ENCODE results near the gene GPR68. TPM values are rescaled to one million over a fixed set of nuclear protein-coding genes. Genes with fewer than 3 reads are reported as not detected.
A peak's percentile ranks its signal among the peaks of the same experiment; 100 is the strongest.

Gene GPR68
- total RNA-seq, 2 experiments from 2014 or later: 0.13 to 0.84 TPM

DNA sequence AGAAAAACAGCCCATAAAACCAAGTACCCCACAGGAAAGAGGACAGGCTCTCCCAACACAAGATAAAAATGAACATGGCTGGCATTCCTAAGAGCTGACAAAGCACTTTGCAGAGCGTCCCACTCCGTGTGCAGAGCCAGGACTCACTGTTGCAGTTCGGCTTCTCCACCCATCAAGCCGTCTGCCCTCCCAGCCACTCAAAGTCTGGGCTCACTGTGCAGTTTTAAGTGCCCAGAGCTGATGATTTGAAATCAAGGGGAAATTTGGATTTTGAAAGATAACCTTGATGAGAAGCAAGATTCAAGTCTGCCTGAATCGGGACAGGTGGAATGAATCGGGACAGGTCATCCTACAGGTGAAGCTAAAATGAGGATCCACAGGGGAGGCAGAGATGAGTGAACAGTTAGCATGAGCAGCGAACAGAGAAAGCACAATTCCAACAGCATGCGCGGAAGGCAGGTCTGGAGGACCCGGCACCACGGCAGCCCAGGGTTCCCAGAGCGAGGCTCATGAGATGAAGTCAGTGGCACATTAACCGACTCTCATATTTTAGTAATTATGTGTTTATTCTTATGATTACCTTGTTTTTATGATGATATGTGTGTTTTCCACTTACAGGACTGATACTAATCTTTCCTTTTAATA, 39.8 kb upstream of the GPR68 start:
- Histone ChIP-seq H3K9me2 (ENCODE audit: insufficient read depth, low read length) (no peaks in the 10 kb centered on the region), H3K36me3 (ENCODE audit: insufficient read depth, low read length) (peaks cover 98% of the 10 kb centered on the region), H2AFZ (ENCODE audit: low read length) (no peak overlapping the region), H3K9me3 (ENCODE audit: low read length) (no peaks in the 10 kb centered on the region), H3K4me3 (ENCODE audit: low read depth, low read length, poor library complexity, severe bottlenecking) (no peak overlapping the region), H3K4me2 (ENCODE audit: low read length) (peak overlapping the region; percentile 60), H3K4me1 (ENCODE audit: insufficient read depth, low read length, poor library complexity, severe bottlenecking) (peaks cover 77% of the 10 kb centered on the region), H3K79me2 (ENCODE audit: insufficient read depth, low read depth, low read length) (peaks cover 4% of the 10 kb centered on the region; the same call in 1 of the 2 replicates), H3K27ac (ENCODE audit: low read depth, low read length, poor library complexity, severe bottlenecking) (peak overlapping the region; percentile 97), H4K20me1 (ENCODE audit: insufficient read depth, low read length) (no peaks in the 10 kb centered on the region)
- ChIA-PET CTCF (ENCODE audit: unreplicated experiment) (no interaction called here), POLR2A (interaction anchor here (0.7 to 1.6 kb wide), 4 partner anchors 35 to 107 kb away, joined by 3 to 7 read pairs (median 4); partner anchors contain the start of gene GPR68)
- DNase-seq (ENCODE audit: low spot score): no peak
- intact Hi-C loops (cut with micrococcal nuclease; ENCODE audit: unreplicated experiment): loop anchor here (5.0 to 10.0 kb wide), 2 partner anchors 42 to 219 kb away; partner anchors contain the start of genes GPR68 and RPS6KA5
- no TSS peak for BruUV-seq (replicated peaks)
- TF ChIP-seq, protein P1, sequence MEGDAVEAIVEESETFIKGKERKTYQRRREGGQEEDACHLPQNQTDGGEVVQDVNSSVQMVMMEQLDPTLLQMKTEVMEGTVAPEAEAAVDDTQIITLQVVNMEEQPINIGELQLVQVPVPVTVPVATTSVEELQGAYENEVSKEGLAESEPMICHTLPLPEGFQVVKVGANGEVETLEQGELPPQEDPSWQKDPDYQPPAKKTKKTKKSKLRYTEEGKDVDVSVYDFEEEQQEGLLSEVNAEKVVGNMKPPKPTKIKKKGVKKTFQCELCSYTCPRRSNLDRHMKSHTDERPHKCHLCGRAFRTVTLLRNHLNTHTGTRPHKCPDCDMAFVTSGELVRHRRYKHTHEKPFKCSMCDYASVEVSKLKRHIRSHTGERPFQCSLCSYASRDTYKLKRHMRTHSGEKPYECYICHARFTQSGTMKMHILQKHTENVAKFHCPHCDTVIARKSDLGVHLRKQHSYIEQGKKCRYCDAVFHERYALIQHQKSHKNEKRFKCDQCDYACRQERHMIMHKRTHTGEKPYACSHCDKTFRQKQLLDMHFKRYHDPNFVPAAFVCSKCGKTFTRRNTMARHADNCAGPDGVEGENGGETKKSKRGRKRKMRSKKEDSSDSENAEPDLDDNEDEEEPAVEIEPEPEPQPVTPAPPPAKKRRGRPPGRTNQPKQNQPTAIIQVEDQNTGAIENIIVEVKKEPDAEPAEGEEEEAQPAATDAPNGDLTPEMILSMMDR (conservative IDR thresholded peaks at IDR 0.05; ENCODE audit: low read length): no peak
- no peak for TF ChIP-seq EZH2phosphoT487 (IDR thresholded peaks at IDR 0.05; ENCODE audit: borderline replicate concordance, low read depth, low read length)

DNA sequence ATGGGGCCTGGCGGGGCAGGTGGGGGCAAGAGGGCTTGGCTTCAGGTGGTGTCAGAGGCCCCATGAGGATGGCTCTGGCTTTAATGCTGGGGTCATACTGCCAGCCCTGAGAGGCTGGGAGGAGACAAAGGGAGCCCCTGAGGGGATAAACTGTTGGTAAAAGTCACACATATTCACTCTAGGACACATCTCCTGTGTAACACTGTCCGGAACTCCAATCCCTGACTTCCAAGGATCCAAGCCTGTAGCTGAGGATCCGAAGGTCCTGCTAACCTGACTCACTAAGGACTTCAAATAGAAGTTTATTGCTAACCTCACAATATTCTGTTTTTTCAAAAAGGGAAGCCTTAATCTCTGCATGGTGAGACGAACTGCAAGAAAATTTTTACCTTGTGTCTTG, 39.2 kb upstream of the GPR68 start:
- Histone ChIP-seq H3K79me2 (ENCODE audit: insufficient read depth, low read depth, low read length) (peaks cover 4% of the 10 kb centered on the region; the same call in 1 of the 2 replicates), H2AFZ (ENCODE audit: low read length) (no peak overlapping the region), H3K9me2 (ENCODE audit: insufficient read depth, low read length) (no peaks in the 10 kb centered on the region), H3K9me3 (ENCODE audit: low read length) (no peaks in the 10 kb centered on the region), H3K27ac (ENCODE audit: low read depth, low read length, poor library complexity, severe bottlenecking) (peak overlapping the region; percentile 97), H3K4me1 (ENCODE audit: insufficient read depth, low read length, poor library complexity, severe bottlenecking) (peaks cover 83% of the 10 kb centered on the region), H3K4me2 (ENCODE audit: low read length) (peak overlapping the region; percentile 60), H3K36me3 (ENCODE audit: insufficient read depth, low read length) (peaks cover 99% of the 10 kb centered on the region), H4K20me1 (ENCODE audit: insufficient read depth, low read length) (no peaks in the 10 kb centered on the region), H3K4me3 (ENCODE audit: low read depth, low read length, poor library complexity, severe bottlenecking) (no peak overlapping the region)
- peak; percentile 27 for DNase-seq (ENCODE audit: low spot score)
- TF ChIP-seq EZH2phosphoT487 (IDR thresholded peaks at IDR 0.05; ENCODE audit: borderline replicate concordance, low read depth, low read length): no peak
- TF ChIP-seq, protein P1 (conservative IDR thresholded peaks at IDR 0.05; ENCODE audit: low read length): no peak
- CTCF ChIA-PET (ENCODE audit: unreplicated experiment): no interaction called here
- BruUV-seq (replicated peaks): no TSS peak
- POLR2A ChIA-PET: interaction anchor here (1.5 kb wide), 1 partner anchor 66 kb away, joined by 3 read pairs; no protein-coding TSS in a partner anchor
- intact Hi-C loops (cut with micrococcal nuclease; ENCODE audit: unreplicated experiment): loop anchor here (5.0 to 10.0 kb wide), 2 partner anchors 41 to 219 kb away; partner anchors contain the start of genes GPR68 and RPS6KA5

Measured in OCI-LY7 (cell line).